Stimulated activated CD8-positive, alpha-beta memory T cell treated with anti-CD3 and anti-CD28 coated beads, Interleukin-15, amount 100 ng/mL, for 24 hours (primary cell): ENCODE measurements around the gene RIPK4.
"Not testable (repeated sequence)": the region's sequence is repeated elsewhere in the genome, so short reads cannot be mapped to it uniquely, and the experiment has no call there.

Experiments used
- DNase-seq: peaks from one replicate; pipeline ENCODE4 v3.0.0-alpha.2; 2020; ENCODE audit warnings: low read depth

Gene RIPK4

GRCh38 chr21:41795726-41796125, 28.9 kb upstream of the RIPK4 start:
- DNase-seq = no peak

GRCh38 chr21:41794600-41794999, 27.7 kb upstream of the RIPK4 start:
- DNase-seq = no peak

- DNase-seq = no peak
Observed at GRCh38 chr21:41792711-41793110, 25.9 kb upstream of the RIPK4 start.

- no peak for DNase-seq
Observed at GRCh38 chr21:41786509-41786987, 19.7 kb upstream of the RIPK4 start.

- DNase-seq = not testable (repeated sequence)
Observed at GRCh38 chr21:41785262-41785661, 18.4 kb upstream of the RIPK4 start.

GRCh38 chr21:41784456-41785102, 17.7 kb upstream of the RIPK4 start:
- no peak for DNase-seq

GRCh38 chr21:41783476-41784180, 16.8 kb upstream of the RIPK4 start:
- no peak for DNase-seq

GRCh38 chr21:41781050-41781410, 14.2 kb upstream of the RIPK4 start:
- no peak for DNase-seq

GRCh38 chr21:41780337-41781049, 13.6 kb upstream of the RIPK4 start:
- no peak for DNase-seq

GRCh38 chr21:41779659-41780058, 12.8 kb upstream of the RIPK4 start:
- DNase-seq = no peak

- no peak for DNase-seq
Observed at GRCh38 chr21:41778930-41779600, 12.2 kb upstream of the RIPK4 start.

GRCh38 chr21:41777951-41778815, 11.3 kb upstream of the RIPK4 start:
- DNase-seq = no peak

- DNase-seq = no peak
Observed at GRCh38 chr21:41776778-41777177, 9.9 kb upstream of the RIPK4 start.

GRCh38 chr21:41775149-41775472, 8.3 kb upstream of the RIPK4 start:
- DNase-seq = no peak

GRCh38 chr21:41774467-41775148, 7.8 kb upstream of the RIPK4 start:
- DNase-seq = no peak

GRCh38 chr21:41772351-41773080, 5.7 kb upstream of the RIPK4 start:
- DNase-seq = no peak

GRCh38 chr21:41771625-41771945, 4.7 kb upstream of the RIPK4 start:
- no peak for DNase-seq

GRCh38 chr21:41770901-41771624, 4.2 kb upstream of the RIPK4 start:
- no peak for DNase-seq

GRCh38 chr21:41769933-41770332, 3.1 kb upstream of the RIPK4 start:
- no peak for DNase-seq

- no peak for DNase-seq
Observed at GRCh38 chr21:41769521-41769920, 2.7 kb upstream of the RIPK4 start.
